ENCODE data around the gene OSBPL1A.

OSBPL1A gene

GRCh38 chr18:24403076-24403475 lies 5.5 kb upstream of the OSBPL1A start:
- DNase-seq (ENCODE audit: low read depth) = no peak
- no peak overlapping the region for H3K4me3 ChIP-seq (ENCODE audit: control insufficient read depth, low read depth, low read length)
- TF ChIP-seq, protein P1, sequence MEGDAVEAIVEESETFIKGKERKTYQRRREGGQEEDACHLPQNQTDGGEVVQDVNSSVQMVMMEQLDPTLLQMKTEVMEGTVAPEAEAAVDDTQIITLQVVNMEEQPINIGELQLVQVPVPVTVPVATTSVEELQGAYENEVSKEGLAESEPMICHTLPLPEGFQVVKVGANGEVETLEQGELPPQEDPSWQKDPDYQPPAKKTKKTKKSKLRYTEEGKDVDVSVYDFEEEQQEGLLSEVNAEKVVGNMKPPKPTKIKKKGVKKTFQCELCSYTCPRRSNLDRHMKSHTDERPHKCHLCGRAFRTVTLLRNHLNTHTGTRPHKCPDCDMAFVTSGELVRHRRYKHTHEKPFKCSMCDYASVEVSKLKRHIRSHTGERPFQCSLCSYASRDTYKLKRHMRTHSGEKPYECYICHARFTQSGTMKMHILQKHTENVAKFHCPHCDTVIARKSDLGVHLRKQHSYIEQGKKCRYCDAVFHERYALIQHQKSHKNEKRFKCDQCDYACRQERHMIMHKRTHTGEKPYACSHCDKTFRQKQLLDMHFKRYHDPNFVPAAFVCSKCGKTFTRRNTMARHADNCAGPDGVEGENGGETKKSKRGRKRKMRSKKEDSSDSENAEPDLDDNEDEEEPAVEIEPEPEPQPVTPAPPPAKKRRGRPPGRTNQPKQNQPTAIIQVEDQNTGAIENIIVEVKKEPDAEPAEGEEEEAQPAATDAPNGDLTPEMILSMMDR (IDR thresholded peaks at IDR 0.05; ENCODE audit: control insufficient read depth, insufficient read depth, low read depth, low read length, missing control alignments) = no peak

- H3K4me3 ChIP-seq (ENCODE audit: control insufficient read depth, low read depth, low read length) = no peak overlapping the region
- DNase-seq (ENCODE audit: low read depth) = no peak
- TF ChIP-seq, protein P1 (IDR thresholded peaks at IDR 0.05; ENCODE audit: control insufficient read depth, insufficient read depth, low read depth, low read length, missing control alignments) = peak; percentile 6
Measured at GRCh38 chr18:24402209-24402785, 4.7 kb upstream of the OSBPL1A start.

DNA sequence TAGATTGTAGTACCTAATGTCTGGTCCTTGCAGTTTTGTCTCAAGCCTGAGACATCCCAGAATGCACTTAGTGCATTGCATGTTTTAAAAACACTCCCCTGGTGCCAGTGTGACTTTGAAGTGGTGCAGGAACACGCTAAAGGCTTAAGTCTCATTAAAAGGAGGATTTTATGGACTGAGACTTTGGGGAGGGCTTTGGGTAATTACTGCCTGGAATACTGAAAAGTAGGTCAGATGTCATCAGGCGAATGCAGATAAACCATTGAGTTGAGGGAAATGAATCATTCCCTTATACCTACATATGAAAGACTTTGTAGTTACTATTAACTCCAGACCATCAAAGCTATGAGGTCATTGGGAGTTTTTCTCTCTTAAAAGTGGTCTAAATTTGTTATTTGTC lies 3.0 kb upstream of the OSBPL1A start:
- no peak overlapping the region for H3K4me3 ChIP-seq (ENCODE audit: control insufficient read depth, low read depth, low read length)
- TF ChIP-seq, protein P1 (IDR thresholded peaks at IDR 0.05; ENCODE audit: control insufficient read depth, insufficient read depth, low read depth, low read length, missing control alignments) = no peak
- no peak for DNase-seq (ENCODE audit: low read depth)

DNA sequence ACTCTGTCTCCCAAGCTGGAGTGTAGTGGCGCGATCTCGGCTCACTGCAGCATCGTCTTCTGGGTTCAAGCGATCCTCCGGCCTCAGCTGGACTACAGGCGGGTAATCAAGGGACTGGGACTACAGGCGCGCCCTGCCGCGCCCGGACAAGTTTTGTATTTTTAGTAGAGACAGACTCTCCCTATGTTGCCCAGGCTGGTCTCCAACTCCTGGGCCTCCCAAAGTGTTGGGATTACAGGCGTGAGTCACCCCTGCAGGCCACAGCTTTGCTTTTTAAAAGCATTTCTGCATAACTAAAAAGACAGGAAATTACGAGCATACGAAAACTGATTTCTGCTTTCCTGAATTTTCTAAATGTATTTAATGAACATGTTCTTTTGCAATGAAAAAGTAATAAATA lies 916 bp upstream of the OSBPL1A start:
- TF ChIP-seq, protein P1 (IDR thresholded peaks at IDR 0.05; ENCODE audit: control insufficient read depth, insufficient read depth, low read depth, low read length, missing control alignments) = no peak
- peak overlapping the region; percentile 73 for H3K4me3 ChIP-seq (ENCODE audit: control insufficient read depth, low read depth, low read length)
- DNase-seq (ENCODE audit: low read depth) = peak; percentile 20

GRCh38 chr18:24397131-24397693 lies 412 bp downstream of the OSBPL1A start:
- DNase-seq (ENCODE audit: low read depth) = peak; percentile 16
- TF ChIP-seq, protein P1 (IDR thresholded peaks at IDR 0.05; ENCODE audit: control insufficient read depth, insufficient read depth, low read depth, low read length, missing control alignments) = no peak
- H3K4me3 ChIP-seq (ENCODE audit: control insufficient read depth, low read depth, low read length) = peak overlapping the region; percentile 73

GRCh38 chr18:24396082-24396633 lies 1.5 kb downstream of the OSBPL1A start:
- no peak for DNase-seq (ENCODE audit: low read depth)
- TF ChIP-seq, protein P1 (IDR thresholded peaks at IDR 0.05; ENCODE audit: control insufficient read depth, insufficient read depth, low read depth, low read length, missing control alignments) = no peak
- peak overlapping the region; percentile 73 for H3K4me3 ChIP-seq (ENCODE audit: control insufficient read depth, low read depth, low read length)

Measured in AG09309 (cell line).